ENCODE measurements around the gene PODXL.

- no peak for TF ChIP-seq CTCF (IDR thresholded peaks at IDR 0.05; ENCODE audit: low read depth, low read length, missing input control)
- no peak for TF ChIP-seq JUND (IDR thresholded peaks at IDR 0.05)
- no peak for TF ChIP-seq RAD21 (IDR thresholded peaks at IDR 0.05)
- no peak for TF ChIP-seq SP1 (IDR thresholded peaks at IDR 0.05)
- no peak for TF ChIP-seq ATF3 (IDR thresholded peaks at IDR 0.05)
- TF ChIP-seq REST (IDR thresholded peaks at IDR 0.05) = no peak
- no peak for TF ChIP-seq TAF1 (conservative IDR thresholded peaks at IDR 0.05)
- TF ChIP-seq MAX (IDR thresholded peaks at IDR 0.05) = no peak
Observed at GRCh38 chr7:131552053-131552452, 4.4 kb downstream of the PODXL start.
